Subcutaneous adipose tissue (tissue), 4 donors: ENCODE results near the gene CLEC7A. TPM values are rescaled to one million over a fixed set of nuclear protein-coding genes. Genes with fewer than 3 reads are reported as not detected.

ENCODE experiments used
- CTCF ChIP-seq: fragments of 450-650 bp; IDR thresholded peaks from one replicate; pipeline ENCODE4 v1.5.1; 2016; ENCODE audit warnings: low read depth, mild to moderate bottlenecking, control low read depth, antibody characterized with exemption, moderate library complexity
- total RNA-seq, 4 donors: library from RNA; depleted of rRNA; stranded (reverse); fragments of >200 nt; gene quantifications; one replicate each; pipeline ENCODE4 v1.1.0, GENCODE V29; 2016

Gene CLEC7A
- total RNA-seq, 4 donors from 2014 or later, result 14.7 to 87.5 (median 23.0) TPM

DNA sequence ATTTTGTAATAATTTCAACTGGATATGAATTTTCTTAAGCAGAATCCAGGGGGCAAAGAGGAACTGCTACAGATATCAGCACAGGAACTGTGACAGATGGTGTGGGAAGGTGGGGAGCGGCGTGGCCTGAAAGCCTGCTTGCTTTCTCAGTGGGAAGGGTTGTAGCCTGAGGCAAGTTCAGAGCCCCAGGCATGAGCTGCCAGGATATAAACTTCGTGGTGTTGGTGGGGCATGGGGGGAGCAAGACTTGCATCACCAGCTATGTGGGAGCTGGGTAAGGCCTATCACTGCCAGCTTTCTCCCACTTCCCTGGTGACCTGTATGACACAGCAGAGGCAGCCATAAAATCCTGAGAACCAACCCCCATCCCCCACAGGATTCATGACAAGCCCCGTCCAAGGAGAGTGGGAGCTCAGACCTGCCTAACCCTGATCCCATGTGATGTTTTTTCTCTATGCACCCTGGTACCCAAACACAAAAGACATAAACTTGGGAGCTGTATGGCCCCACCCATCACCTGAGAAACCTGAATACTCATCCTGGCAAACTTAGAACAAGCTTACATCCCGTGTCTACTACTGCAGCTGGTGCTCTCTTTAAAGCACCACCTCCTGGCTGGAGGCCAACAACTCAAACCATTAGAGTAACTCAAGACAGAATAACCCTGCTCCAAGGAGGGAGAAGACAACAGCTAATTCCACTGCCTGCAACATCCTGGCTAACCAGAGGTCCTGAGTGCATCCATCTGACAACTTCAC, 47.7 kb downstream of the CLEC7A start:
- TF ChIP-seq CTCF, result no peak

GRCh38 chr12:10075451-10075850, 54.5 kb downstream of the CLEC7A start:
- no peak for TF ChIP-seq CTCF

DNA sequence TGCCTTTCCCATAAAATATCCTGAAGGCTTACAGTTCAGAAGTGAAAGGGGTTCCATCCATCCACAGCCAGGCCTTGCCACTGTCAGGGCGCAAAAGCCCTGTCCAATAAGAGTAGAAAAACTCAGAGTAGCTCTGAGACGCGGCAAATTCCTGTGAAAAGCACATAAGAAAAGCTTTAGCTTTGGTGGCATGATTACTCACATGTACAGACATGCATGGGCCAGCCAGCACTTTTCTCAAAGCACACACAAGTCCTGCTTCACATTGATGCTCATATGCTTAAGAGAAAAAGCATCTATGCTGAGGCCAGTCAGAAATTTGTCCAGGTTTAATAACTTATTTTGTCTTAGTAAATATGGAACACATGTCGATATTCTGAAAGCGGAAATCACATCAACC, 56.7 kb downstream of the CLEC7A start:
- no peak for TF ChIP-seq CTCF

DNA sequence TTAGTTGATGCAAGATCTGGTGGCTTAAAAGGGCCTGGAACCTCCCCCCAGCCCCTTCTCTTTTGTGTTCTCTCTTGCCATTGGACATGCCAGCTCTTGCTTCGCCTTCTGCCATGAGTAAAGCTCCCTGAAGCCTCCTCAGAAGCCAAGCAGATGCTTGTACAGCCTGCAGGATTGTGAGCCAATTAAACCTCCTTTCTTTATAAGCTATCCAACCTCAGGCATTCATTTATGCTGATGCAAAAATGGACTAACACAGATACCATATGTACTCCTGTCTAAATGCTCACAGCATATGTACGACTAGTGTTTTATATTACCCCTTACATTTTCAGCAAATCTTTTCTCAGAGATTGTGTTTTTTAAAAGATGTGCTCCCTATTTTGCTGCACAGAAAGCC, 57.9 kb downstream of the CLEC7A start:
- no peak for TF ChIP-seq CTCF

- TF ChIP-seq CTCF, result no peak
Observed at GRCh38 chr12:10070380-10070779, 59.6 kb downstream of the CLEC7A start.

- TF ChIP-seq CTCF, result no peak
Observed at GRCh38 chr12:10069976-10070375, 60.0 kb downstream of the CLEC7A start.

GRCh38 chr12:10069099-10069498, 60.9 kb downstream of the CLEC7A start:
- TF ChIP-seq CTCF, result no peak
